Fibroblast of gingiva (primary cell): ENCODE results near the gene GJC1.

Experiments
- DNase-seq: peaks from one replicate; pipeline ENCODE4 v3.0.0-alpha.2; 2011; ENCODE audit warnings: low read depth

GJC1 gene

GRCh38 chr17:44777394-44778348 lies 52.4 kb downstream of the GJC1 start:
- DNase-seq, result no peak

GRCh38 chr17:44776628-44777393 lies 53.3 kb downstream of the GJC1 start:
- DNase-seq, result no peak

GRCh38 chr17:44775838-44776621 lies 54.1 kb downstream of the GJC1 start:
- no peak for DNase-seq

- DNase-seq, result peak; percentile 96
These were observed 54.8 kb downstream of the GJC1 start for GRCh38 chr17:44775136-44775837.

- DNase-seq, result peak; percentile 62
These were observed 55.6 kb downstream of the GJC1 start for GRCh38 chr17:44774271-44775135.

GRCh38 chr17:44773140-44773539 lies 56.9 kb downstream of the GJC1 start:
- DNase-seq, result no peak

GRCh38 chr17:44772308-44773045 lies 57.6 kb downstream of the GJC1 start:
- no peak for DNase-seq

- no peak for DNase-seq
These were observed 59.7 kb downstream of the GJC1 start for GRCh38 chr17:44770166-44770925.

GRCh38 chr17:44769647-44770084 lies 60.4 kb downstream of the GJC1 start:
- DNase-seq, result no peak

GRCh38 chr17:44769230-44769629 lies 60.9 kb downstream of the GJC1 start:
- no peak for DNase-seq

- DNase-seq, result no peak
These were observed 61.5 kb downstream of the GJC1 start for GRCh38 chr17:44768505-44769142.

GRCh38 chr17:44767493-44767892 lies 62.6 kb downstream of the GJC1 start:
- no peak for DNase-seq

- no peak for DNase-seq
These were observed 63.6 kb downstream of the GJC1 start for GRCh38 chr17:44766409-44767038.

- DNase-seq, result no peak
These were observed 64.1 kb downstream of the GJC1 start for GRCh38 chr17:44765965-44766364.

- DNase-seq, result no peak
These were observed 66.9 kb downstream of the GJC1 start for GRCh38 chr17:44763170-44763569.

- DNase-seq, result no peak
These were observed 67.9 kb downstream of the GJC1 start for GRCh38 chr17:44761932-44762810.
